Activated naive CD4-positive, alpha-beta T cell treated with Interleukin-2 at 50 U/mL for 16 hours (primary cell): Measurements from ENCODE around the gene ADM2.
"Not testable (repeated sequence)": the region's sequence is repeated elsewhere in the genome, so short reads cannot be mapped to it uniquely, and the experiment has no call there.

Experiments used
- DNase-seq: peaks from one replicate; pipeline ENCODE4 v3.0.0-alpha.2; 2020

Gene ADM2

DNA sequence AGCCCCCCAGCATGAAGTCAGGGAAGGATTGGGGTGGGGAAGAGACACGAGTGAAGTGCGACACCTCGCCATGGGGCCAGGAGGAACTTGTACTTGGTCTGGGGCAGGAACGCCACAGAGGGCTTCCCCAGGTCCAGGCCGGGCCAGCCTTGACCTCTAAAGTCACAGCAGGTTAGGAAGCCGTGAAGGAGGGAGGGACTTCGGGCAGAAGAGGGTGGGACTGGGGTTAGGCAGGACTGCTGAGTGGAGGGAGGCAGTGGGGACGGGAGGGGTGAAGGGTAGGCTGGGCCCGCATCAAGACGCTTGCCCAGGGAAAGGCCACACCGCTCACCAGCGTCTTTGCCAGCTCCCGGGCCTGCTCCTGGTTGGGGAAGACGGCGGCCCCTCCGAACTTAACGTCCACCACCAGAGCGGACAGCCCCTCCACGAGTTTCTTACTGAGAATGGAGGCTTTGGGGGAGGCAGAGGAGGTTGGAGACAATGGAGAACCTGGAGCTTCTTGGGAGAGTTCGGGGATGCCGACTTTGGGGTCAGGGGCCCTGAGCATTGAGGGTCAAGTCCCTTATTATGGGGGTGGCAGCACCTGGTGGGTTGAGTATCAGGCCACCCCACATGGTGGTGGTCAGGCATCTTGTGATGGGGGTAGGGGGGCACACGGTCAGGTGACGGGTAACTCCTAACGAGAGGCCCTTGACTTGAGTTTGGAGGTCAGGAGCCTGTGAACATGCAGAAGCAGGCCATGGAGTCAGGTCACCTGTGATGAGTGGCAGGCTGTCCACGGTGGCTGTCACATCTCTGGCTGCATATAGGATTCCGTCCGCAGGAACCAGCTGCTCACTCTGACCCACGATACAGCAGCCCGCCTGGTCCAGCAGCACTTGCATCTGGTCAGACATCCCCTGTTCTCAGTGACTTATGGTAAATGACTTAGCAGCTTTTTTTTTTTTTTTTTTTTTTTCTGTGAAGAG, 45.8 kb downstream of the ADM2 start:
- peak; percentile 47 for DNase-seq

DNA sequence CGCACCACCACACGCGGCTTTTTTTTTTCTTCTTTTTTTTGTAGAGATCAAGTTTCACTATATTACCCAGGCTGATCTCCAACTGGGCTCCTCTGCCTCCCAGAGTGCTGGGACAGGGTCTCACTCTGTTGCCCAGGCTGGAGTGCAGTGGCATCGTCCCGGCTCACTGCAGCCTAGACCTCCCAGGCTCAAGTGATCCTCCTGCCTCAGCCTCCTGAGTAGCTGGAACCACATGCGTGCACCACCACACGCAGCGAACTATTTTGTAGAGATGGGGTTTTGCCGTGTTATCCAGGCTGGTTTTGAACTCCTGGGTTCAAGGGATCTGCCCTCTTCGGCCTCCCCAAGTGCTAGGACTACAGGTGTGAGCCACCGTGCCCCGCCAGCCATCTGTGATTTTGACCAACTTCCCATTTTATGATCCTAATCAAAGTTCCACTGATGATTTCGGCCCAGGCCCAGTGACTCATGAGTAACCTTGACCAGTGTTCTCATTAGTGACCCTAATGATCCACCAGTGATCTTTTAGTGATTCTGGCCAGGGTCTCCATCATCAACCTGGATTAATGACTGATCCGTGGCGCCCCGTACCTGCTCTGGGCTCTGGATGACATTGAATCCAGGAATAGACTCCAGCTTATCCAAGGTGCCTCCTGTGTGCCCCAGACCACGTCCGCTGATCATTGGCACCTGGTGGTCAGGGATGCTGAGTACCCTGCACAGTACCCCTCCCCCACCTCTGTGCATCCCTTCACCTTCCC, 46.8 kb downstream of the ADM2 start:
- DNase-seq = no peak

DNA sequence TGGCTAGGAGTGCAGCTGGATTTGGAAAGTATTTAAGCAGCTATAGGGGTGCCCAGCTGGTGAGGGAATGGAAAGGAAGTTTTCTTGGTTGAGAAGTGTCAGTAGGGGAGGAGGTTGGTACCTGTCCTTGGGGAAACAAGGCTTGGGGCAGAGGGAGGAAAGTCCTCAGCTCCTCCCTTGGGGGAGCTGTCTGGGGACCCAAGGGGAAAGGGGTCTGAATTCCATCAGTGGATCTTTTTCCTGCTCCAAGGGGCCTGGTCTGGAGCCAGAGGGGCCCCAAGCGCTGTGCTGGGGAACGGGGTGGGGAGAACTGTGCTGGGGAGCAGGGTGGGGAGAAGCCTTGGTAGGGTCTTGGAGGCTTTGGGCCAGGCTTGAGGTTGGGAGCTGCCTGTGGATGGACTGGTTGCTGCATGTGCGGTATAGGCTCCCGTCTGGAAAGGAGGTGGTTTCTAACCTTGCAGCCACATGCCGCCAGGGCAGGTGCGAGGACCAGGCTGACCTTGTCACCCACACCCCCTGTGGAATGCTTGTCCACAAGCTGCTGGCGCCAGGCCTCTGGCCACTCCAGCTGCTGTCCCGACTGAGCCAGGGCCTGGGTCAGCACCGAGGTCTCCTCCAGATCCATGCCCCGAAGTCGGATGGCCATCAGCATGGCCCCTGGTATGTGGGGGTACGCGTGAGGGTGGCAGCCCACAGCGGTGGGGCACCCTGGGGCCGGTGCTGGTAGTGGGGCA, 47.5 kb downstream of the ADM2 start:
- no peak for DNase-seq

DNA sequence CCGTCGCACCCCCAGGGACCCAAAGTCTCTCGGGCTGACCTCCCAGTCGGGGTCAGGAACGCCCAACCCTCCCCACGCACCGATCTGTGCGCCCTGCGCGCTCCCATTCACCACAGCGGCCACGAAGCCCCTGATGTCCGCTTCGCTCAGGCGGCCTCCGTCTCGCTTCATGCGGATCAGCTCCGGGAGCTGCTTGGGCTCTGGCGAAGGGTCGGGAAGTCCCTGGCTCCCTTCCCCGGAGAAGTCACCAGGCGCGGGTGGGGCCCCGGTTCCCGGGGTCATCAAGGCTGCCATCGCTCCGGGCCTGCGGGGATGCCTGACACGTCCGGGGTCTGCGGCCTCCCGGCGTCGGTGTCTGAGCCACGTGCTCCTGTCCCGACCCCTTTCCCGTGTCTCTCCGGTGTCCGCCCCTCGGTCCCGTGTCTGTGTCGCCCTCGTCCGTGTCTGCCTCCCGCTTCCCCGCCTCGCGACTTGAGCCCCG, 48.1 kb downstream of the ADM2 start:
- no peak for DNase-seq

DNA sequence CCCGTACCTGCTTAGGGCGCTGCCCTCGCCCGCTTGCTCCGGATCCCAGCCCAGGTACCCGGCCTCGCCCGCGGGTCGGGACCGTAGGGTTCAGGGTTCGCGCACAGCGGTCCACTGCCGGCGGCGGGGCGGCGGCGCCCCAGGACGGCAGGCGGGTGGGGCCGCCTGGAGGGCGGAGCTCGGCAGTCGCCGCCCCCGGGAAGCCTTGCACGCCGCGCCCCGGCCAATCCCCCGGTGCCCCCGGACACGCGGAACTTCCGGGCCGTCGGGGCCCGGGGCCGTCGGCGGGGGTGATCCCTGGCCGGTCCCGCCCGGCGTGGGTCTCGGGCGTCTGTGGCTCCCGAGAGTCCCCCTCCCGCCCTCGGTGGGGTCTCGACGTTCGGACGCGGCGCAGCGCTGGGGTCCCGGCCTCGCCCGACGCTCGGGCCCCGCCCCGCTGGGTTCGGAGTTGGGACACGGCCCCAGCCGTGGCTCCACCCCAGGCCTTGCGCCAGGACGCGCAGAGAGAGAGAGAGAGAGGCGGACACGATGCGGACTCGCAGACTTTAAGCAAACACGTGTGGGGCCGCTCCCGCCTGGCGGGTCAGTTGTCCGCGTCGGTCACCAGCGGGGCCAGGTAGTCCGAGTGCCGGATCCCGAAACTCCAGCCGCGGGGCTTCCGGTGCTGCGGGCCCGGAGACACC, 48.7 kb downstream of the ADM2 start, which contains the start of gene TYMP:
TSS of gene TYMP (minus strand) at position 116 of the 683 bp plus-strand sequence. CDS start 303 bp downstream, outside the sequence.
- DNase-seq = peak; percentile 77

DNA sequence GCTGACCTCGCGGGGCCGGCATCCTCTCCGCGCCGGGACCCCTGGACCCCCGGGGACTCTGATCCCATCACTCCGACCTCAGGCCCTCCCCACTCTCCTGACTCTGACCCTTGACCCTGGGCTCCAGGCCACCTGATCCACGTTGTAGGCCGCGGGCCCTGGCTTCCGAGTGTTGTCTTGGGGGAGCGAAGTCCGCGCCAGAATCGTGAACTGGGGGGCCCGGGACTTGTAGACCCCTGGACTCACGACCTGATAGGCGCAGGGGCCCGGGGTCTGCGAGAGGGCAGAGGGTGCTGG, 49.2 kb downstream of the ADM2 start:
- DNase-seq = no peak

DNA sequence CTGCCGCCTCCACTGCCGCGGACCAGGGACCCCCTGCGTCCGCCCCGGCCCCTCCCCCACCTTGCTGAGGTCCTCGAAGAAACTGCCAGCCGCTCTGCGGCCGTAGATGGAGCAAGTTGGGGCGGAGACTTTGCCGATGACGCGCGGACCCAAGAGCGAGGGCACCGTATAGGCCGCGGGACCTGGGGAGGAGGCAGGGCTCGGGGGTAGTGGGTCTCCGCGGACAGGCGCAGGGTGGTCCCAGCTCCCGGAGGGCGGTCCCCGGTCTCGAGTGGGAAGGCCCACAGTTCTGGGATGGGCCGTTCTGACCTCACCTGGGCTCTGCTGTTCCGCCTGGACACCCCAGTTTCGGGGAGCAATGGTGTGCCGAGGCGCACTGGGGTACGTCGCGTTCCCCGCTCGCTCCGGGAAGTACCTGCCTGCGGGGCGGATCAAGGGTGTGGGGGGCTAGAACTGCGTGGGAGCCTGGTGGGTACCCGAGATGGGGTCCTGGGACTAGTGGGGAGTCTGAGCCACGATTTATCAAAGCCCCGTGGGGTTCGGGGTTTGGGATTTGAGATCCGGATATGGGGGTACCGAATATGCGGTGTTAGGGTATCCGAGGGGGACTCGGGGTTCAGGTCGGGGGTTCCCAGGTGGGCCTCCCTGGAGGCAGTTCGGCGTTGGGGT, 49.7 kb downstream of the ADM2 start:
- DNase-seq = peak; percentile 87

DNA sequence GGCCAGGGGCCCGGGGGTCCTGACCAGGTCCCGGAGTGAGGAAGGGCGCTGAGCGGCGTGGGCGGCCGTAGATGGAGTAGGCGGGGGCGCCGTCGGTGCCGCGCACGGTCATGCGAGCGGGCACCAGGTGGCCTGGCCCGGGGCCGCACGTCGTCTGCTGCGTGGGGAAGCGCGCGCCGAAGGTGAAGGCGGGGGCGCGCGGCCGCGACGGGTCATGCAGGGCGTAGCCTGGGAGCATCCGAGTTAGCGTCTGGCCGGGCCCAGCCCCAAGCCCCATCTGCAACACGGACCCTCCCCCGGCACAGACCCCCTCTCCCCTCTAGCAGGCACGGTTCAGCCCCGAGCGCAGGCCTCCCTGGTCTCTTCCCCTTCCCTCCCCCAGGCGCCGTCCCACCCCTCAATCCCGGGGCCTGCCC, 50.2 kb downstream of the ADM2 start:
- peak; percentile 80 for DNase-seq

DNA sequence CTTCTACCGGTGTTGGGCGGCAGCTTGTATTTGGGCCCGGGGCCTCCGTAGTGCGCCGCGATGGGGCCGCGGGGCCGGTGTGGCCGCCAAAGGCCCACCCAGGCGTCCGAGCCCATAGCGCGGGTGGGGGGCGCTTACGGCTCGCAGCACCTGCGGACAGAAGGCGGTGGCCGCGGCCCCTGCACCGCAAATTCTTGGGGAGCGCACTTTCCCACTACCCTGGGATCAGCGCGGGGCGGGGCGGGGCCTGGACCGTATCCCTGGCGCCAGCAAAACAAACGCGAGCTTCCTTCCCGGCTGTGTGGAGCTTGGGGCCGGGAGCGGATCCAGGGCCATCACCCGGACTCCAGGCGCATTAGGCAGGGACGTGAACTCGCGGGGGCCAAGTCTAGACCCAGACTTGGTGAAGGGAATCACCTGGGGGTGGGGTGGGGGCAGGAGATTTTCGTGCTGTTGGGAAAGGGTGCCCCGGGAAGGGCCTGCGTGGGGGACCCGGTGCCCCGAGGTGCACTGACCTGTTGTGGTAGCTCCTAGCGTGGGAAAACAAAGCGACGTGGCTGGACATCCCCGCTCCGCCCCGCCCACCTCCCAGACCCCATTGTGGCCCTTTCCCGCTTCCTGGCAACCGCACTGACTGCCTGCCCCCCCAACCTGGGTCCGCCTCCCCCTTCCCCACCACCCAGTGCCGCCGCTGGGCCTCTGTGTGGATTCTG, 50.8 kb downstream of the ADM2 start:
- DNase-seq = no peak

DNA sequence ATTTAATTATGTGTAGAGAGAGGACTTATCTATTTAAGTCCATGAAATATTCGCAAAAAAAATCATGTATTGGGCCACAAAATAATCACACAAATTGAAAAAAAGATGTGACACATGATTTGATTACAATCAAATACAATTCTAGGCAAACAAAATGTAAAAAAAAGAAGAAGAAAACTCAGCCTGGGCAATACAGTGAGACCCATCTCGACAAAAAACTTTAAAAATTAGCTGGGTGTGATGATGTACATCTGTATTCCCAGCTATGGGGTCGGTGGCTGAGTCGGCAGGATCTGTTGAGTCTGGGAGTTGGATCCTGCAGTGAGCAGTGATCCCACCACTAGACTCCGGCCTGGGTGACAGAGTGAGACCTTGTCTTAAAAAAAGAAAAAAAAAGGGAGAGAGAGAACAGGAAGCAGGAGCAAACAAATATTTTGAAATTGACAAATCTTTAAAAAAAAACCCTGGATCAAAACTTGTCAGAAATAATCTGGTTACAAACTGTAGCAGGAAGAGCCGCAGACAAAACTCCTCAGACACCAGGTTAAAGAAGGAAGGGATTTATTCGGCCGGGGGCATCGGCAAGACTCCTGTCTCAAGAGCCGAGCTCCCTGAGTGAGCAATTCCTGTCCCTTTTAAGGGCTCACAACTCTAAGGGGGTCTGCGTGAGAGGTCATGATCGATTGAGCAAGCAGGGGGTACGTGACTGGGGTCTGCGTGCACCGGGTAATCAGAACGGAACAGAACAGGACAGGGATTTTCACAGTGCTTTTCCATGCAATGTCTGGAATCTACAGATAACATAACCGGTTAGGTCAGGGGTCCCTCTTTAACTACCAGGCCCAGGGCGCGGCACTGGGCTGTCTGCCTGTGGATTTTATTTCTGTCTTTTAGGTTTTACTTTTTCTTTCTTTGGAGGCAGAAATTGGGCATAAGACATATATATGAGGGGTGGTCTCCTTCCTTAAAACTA, 51.8 kb downstream of the ADM2 start:
- DNase-seq = no peak

DNA sequence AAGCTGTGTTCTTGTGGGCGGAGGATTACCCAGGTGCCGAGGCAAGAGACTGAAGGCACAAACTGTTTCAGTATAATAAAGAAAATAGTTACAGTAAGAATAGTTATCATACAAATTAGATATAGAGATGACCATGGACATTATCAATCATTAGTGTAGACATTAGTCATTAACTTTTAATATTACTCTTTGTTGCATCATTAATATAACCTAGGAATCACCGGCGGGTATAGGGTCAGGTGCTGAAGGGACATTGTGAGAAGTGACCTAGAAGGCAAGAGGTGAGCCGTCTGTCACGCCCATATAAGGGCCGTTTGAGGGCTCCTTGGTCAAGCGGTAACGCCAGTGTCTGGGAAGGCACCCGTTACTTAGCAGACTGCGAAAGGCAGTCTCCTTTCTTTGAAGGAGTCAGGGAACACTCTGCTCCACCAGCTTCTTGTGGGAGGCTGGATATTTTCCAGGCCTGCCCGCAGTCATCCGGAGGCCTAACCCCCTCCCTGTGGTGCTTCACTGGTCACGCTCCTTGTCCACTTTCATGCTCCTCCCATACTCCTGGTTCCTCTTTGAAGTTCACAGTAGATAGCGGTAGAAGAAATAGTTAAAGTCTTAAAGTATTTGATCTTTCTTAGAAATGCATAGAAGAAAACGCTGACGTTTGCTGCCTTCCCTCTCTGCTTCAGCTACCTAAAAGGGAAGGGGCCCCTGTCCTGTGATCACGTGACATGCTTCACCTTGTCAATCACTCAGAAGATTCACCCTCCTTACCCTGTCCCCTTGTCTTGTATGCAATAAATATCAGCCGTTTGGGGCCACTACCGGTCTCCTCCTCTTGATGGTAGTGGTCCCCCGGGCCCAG, 52.7 kb downstream of the ADM2 start:
- DNase-seq = not testable (repeated sequence)

DNA sequence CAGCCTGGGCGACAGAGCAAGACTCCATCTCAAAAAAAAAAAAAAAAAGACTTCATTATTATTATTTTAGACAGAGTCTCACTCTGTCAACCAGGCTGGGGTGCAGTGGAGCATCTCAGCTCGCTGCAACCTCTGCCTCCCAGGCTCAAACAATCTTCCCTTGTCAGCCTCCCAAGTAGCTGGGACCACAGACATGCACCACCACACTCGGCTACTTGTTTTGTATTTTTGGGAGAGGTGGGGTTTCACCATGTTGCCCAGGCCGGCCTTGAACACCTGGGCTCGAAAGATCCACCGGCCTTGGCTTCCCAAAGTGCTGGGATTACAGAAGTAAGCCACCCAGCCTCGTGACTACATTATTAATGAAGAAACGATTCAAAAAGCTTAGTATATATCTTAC, 53.8 kb downstream of the ADM2 start:
- no peak for DNase-seq
